ENCODE results near the gene GFRA1. TPM values are rescaled to one million over a fixed set of nuclear protein-coding genes. Genes with fewer than 3 reads are reported as not detected.

GFRA1 gene
- total RNA-seq, 1 experiment from 2014 or later: 0.30 TPM

- TF ChIP-seq ZBTB33 (IDR thresholded peaks at IDR 0.05; ENCODE audit: extremely low read depth, insufficient replicate concordance, low read length): no peak
These were observed 15.0 kb upstream of the GFRA1 start (continued) for GRCh38 chr10:116287906-116288501.

- ChIA-PET RAD21 (ENCODE audit: low non-redundant PET in 1 of 2, low total read pairs in 2 of 2, uncharacterized antibody in 2 of 2, unreplicated experiment in 2 of 2) (no interaction called here), CTCF (interaction anchor here (1.8 to 2.4 kb wide), 2 partner anchors 23 to 580 kb away, joined by 6 to 24 read pairs; no protein-coding TSS in a partner anchor), POLR2A (no interaction called here)
- intact Hi-C loops (cut with micrococcal nuclease): loop anchor here (10.0 kb wide), 2 partner anchors 342 to 1142 kb away; no protein-coding TSS in a partner anchor
- Histone ChIP-seq H3K9ac (ENCODE audit: low read length) (no peak overlapping the region), H3K9me2 (ENCODE audit: insufficient read depth) (no peaks in the 10 kb centered on the region), H3K4me1 (ENCODE audit: control insufficient read depth in 1 of 2, insufficient read depth in 2 of 2, low read length in 2 of 2) (no peaks in the 10 kb centered on the region), H2AFZ (ENCODE audit: low read depth, low read length, poor library complexity, severe bottlenecking) (no peak overlapping the region), H3K36me3 (ENCODE audit: control insufficient read depth in 1 of 2, insufficient read depth in 2 of 2, low read length in 2 of 2) (no peaks in the 10 kb centered on the region), H3K27me3 (ENCODE audit: insufficient read depth, low read length) (peaks cover 36% of the 10 kb centered on the region), H4K20me1 (ENCODE audit: insufficient read depth) (no peaks in the 10 kb centered on the region), H3K27ac (ENCODE audit: low read depth, low read length) (no peak overlapping the region), H3K9me3 (ENCODE audit: control insufficient read depth in 1 of 2, insufficient read depth in 1 of 2, low read depth in 1 of 2, low read length in 2 of 2) (no peaks in the 10 kb centered on the region), H3K79me2 (ENCODE audit: insufficient read depth, low read length) (no peaks in the 10 kb centered on the region), H3K4me3 (replicated peaks in 1 of 2; ENCODE audit: low read depth in 1 of 2, low read length in 2 of 2) (no peak overlapping the region), H3K4me2 (ENCODE audit: low read length) (no peak overlapping the region)
- no peak for DNase-seq (ENCODE audit: low read depth, low spot score)
- no TSS peak for BruUV-seq (replicated peaks)
- no peak for ATAC-seq
- no peak for TF ChIP-seq SIN3A (IDR thresholded peaks at IDR 0.05; ENCODE audit: low read depth)
- TF ChIP-seq POLR2A (IDR thresholded peaks at IDR 0.05; ENCODE audit: borderline replicate concordance, extremely low read depth, insufficient read depth, insufficient read length): no peak
- TF ChIP-seq JUND (IDR thresholded peaks at IDR 0.05): no peak
- TF ChIP-seq RAD21 (IDR thresholded peaks at IDR 0.05; ENCODE audit: low read depth): no peak
- no peak for TF ChIP-seq ZNF274 (IDR thresholded peaks at IDR 0.05; ENCODE audit: low read depth, low read length)
- TF ChIP-seq MAX (IDR thresholded peaks at IDR 0.05): no peak
- no peak for TF ChIP-seq SRF (IDR thresholded peaks at IDR 0.05; ENCODE audit: low read depth)
- no peak for TF ChIP-seq CEBPB (IDR thresholded peaks at IDR 0.05; ENCODE audit: low read depth)
- TF ChIP-seq ZBTB33 (IDR thresholded peaks at IDR 0.05; ENCODE audit: extremely low read depth, insufficient replicate concordance, low read length): no peak
- no peak for TF ChIP-seq POLR2AphosphoS5 (IDR thresholded peaks at IDR 0.05; ENCODE audit: low read depth, low read length)
- no peak for TF ChIP-seq FOSL1 (IDR thresholded peaks at IDR 0.05; ENCODE audit: low read depth)
- TF ChIP-seq, protein P1, sequence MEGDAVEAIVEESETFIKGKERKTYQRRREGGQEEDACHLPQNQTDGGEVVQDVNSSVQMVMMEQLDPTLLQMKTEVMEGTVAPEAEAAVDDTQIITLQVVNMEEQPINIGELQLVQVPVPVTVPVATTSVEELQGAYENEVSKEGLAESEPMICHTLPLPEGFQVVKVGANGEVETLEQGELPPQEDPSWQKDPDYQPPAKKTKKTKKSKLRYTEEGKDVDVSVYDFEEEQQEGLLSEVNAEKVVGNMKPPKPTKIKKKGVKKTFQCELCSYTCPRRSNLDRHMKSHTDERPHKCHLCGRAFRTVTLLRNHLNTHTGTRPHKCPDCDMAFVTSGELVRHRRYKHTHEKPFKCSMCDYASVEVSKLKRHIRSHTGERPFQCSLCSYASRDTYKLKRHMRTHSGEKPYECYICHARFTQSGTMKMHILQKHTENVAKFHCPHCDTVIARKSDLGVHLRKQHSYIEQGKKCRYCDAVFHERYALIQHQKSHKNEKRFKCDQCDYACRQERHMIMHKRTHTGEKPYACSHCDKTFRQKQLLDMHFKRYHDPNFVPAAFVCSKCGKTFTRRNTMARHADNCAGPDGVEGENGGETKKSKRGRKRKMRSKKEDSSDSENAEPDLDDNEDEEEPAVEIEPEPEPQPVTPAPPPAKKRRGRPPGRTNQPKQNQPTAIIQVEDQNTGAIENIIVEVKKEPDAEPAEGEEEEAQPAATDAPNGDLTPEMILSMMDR (IDR thresholded peaks at IDR 0.05 in 2 of 3, conservative IDR thresholded peaks at IDR 0.05 in 1 of 3; ENCODE audit: borderline replicate concordance in 1 of 3, insufficient read depth in 1 of 3, low read depth in 2 of 3, low read length in 2 of 3): no peak
These were observed 13.7 kb upstream of the GFRA1 start for GRCh38 chr10:116286626-116287200.
